GM18526 (cell line): Measurements from ENCODE around the gene XPO1.

ENCODE experiments used
- POLR2A ChIP-seq: IDR thresholded peaks from 3 replicates; pipeline ENCODE4 v1.6.1; 2011; ENCODE audit not compliant: insufficient read length; ENCODE audit errors: extremely low read depth

The XPO1 gene

GRCh38 chr2:61536572-61537276 is 1.4 kb downstream of the XPO1 start:
- peak; percentile 82 for TF ChIP-seq POLR2A

GRCh38 chr2:61536180-61536571 is 2.0 kb downstream of the XPO1 start:
- TF ChIP-seq POLR2A, result no peak

- TF ChIP-seq POLR2A, result no peak
These were observed 2.7 kb downstream of the XPO1 start for GRCh38 chr2:61535449-61535848.

DNA sequence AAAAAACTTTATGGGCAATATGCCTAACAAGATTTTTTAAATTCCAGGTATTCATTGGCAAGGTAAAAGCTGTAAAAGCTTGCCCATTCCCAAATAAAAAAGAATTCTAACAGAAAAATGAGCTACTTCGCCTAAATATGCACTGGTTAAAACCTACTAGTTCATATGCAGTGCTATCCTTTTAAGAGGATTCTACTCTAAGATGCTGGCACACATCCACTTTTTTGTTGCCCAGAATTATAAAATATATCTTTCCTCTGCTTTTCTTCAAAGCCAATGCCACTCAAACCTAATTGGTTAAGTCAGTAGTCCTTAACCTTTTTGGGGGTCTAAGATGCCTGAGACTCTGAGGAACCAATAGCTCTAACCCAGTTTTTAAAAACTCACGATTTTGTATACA is 3.2 kb downstream of the XPO1 start:
- no peak for TF ChIP-seq POLR2A

- TF ChIP-seq POLR2A, result no peak
These were observed 7.4 kb downstream of the XPO1 start for GRCh38 chr2:61530749-61531148.

DNA sequence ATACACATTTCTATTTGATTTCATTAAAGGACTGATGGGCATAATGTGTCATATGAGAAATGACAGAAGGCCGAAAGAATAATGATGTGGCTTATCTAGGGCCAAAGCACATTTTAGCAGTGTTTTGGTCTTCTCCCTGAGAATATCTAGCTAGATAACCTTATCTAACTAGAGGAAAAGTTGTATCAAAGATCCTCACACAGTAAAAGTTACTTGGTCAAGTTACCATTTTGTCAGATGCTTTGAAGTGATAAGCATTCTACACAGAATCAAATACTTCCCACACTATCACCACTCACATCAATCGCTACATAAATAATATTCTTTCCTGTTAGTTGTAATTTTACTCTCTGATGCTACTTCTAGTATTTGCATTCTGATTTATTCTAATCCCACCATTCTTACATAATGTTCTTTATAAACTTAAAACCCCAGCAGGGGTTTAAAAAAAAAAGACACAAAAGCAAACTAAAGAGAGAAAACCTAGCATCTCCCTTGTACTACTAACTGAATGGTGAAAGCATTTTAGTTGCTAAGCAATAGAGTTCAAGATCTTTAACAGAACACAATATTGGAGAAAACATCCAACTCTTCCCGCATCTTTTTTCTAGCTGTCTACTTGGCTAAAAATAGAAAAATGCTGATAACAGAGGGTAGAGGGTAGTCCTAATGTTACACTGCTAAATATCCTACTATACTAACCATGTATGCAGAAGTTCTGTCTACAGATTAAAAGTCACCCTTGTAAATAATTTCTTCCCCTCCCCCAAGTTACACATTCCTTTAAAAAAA is 8.0 kb downstream of the XPO1 start:
- TF ChIP-seq POLR2A, result no peak

DNA sequence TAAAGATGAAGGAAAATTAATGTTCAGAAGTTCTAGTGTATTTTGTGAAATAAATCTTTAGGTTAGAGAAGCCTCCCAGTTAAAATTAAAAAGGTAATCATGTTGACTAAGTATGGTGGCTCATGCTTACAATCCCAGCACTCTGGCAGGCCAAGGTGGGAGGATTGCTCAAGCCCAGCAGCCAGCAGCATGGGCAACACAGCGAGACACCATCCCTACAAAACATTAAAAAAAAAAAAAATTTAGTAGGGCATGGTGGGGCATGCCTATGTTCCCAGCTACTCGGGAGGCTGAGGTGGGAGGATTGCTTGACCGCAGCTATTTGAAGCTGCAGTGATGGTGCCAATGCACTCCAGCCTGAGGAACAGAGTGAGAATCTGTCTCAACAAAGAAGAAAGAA is 17.9 kb downstream of the XPO1 start:
- no peak for TF ChIP-seq POLR2A

DNA sequence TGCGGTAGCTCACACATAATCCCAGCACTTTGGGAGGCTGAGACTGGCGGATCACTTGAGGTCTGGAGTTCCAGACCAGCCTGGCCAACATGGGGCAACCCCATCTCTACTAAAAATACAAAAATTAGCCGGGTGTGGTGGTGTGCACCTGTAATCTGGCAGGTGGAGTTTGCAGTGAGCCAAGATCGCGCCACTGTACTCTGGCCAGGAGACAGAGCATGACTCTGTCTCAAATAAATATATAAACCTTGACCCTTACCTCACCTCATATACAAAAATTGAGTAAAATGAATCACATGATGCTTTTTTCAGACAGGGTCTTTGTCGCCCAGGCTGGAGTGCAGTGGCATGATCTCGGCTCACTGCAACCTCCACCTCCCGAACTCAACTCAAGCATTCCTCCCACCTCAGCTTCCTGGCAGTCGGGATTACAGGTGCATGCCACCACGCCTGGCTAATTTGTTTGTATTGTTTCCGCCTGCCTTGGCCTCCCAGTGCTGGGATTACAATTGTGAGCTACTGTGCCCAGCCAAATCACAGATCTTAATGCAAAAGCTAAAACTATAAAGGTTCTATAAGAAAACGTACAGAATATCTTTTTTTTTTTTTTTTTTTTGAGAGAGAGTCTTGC is 25.3 kb downstream of the XPO1 start:
- no peak for TF ChIP-seq POLR2A

GRCh38 chr2:61510674-61511671 is 27.2 kb downstream of the XPO1 start:
- TF ChIP-seq POLR2A, result no peak

DNA sequence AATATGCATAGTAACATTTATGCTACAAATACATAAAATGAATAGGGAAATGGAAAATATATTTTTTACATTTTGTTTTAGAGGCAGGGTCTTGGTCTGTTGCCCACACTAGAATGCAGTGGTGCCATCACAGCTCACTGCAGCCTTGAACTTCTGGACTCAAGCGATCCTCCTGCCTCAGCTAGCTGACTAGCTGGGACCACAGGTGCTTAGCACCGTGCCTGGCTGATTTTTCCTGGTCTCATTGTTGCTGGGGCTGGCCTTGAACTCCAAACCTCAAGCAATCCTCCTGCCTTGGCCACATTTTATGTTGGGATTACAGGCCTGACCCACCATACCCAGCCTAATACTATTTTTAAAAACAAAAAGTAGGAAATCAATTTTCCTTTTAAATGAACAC is 33.2 kb downstream of the XPO1 start:
- no peak for TF ChIP-seq POLR2A

DNA sequence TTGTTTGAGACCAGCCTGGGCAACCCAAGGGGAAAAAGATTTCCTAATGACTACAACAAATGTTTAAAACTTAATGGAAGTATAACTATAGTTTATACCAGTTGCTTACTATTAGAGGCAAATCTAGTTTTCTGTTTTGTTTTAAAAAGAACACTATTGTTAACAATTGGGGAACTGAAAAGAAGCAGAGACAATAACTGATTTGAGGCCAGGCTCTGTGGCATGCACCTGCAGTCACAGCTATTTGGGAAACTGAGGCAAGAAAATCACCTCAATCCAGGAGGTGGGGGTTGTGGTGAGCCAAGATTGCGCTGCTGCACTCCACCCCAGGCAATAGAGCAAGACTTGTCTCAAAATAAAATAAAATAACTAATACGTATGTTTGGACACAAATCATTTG is 39.1 kb downstream of the XPO1 start:
- no peak for TF ChIP-seq POLR2A

GRCh38 chr2:61493523-61493942 is 44.6 kb downstream of the XPO1 start:
- TF ChIP-seq POLR2A, result no peak

DNA sequence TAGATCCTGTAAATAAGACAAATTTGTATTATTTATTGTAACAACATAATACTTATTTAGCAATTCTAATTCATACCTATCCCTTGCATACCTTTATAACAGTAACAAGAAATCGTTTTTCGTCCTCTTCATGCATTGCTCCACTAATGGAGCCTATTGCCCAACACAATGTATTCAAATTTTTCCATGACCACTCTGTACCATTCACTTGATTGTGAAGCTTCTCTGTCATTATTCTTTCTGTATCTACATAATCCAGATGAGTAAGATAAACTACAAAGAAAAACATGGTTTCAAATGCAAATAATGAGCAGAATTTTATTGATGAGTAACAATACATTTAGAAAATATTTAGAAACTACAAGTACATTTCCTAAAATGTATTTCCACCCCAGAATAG is 45.7 kb downstream of the XPO1 start:
- no peak for TF ChIP-seq POLR2A

GRCh38 chr2:61485281-61485680 is 52.9 kb downstream of the XPO1 start:
- no peak for TF ChIP-seq POLR2A

DNA sequence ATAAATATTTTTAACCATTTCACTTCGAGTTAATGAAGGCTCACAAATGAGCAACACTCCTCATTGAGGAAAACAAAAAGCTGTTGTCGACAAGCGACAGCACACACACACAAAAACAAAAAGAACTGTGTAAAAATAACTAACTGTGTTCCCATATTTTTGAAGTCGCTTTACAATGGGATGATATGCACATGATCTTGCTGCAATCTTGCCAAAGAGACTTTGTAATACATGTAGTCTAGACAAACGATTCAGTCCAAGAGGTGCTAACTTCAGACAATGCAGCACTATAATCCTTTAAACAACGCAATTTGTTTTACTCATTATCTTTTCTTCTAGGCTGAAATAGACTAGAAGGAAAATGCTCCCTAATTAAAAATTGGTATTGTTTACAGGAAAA is 60.1 kb downstream of the XPO1 start:
- TF ChIP-seq POLR2A, result no peak
